IMR-90 (cell line): Measurements from ENCODE around the gene JMJD7.

Experiments used
- BHLHE40 ChIP-seq: fragments of 150-350 bp; IDR thresholded peaks from 2 replicates; pipeline ENCODE4 v1.6.1; 2016; ENCODE audit warnings: mild to moderate bottlenecking, low read depth, low read length
- CEBPB ChIP-seq: IDR thresholded peaks from 2 replicates; pipeline ENCODE4 v1.6.1; 2012; ENCODE audit warnings: low read depth, low read length, improper control_type of control experiment
- CHD1 ChIP-seq: IDR thresholded peaks from 2 replicates; pipeline ENCODE4 v1.6.1; 2012; ENCODE audit warnings: low read depth, low read length, improper control_type of control experiment
- ELK1 ChIP-seq: fragments of 150-350 bp; IDR thresholded peaks from 2 replicates; pipeline ENCODE4 v1.6.1; 2016; ENCODE audit warnings: low read depth, mild to moderate bottlenecking, low read length, moderate library complexity, borderline replicate concordance
- MAFK ChIP-seq: IDR thresholded peaks from 2 replicates; pipeline ENCODE4 v1.6.1; 2012; ENCODE audit warnings: low read depth, low read length, improper control_type of control experiment
- MAZ ChIP-seq: IDR thresholded peaks from 2 replicates; pipeline ENCODE4 v1.6.1; 2012; ENCODE audit warnings: low read depth, mild to moderate bottlenecking, low read length, improper control_type of control experiment, moderate library complexity, borderline replicate concordance
- MXI1 ChIP-seq: IDR thresholded peaks from 2 replicates; pipeline ENCODE4 v1.6.1; 2012; ENCODE audit warnings: low read depth, mild to moderate bottlenecking, low read length, moderate library complexity, borderline replicate concordance
- NFE2L2 ChIP-seq: fragments of 150-350 bp; IDR thresholded peaks from 2 replicates; pipeline ENCODE4 v1.6.1; 2016; ENCODE audit warnings: low read depth, mild to moderate bottlenecking, low read length
- POLR2A ChIP-seq: IDR thresholded peaks from 2 replicates; pipeline ENCODE4 v1.6.1; 2012; ENCODE audit warnings: mild to moderate bottlenecking, low read depth, low read length
- RAD21 ChIP-seq: IDR thresholded peaks from 2 replicates; pipeline ENCODE4 v1.6.1; 2012; ENCODE audit warnings: low read length, improper control_type of control experiment
- RFX5 ChIP-seq: IDR thresholded peaks from 2 replicates; pipeline ENCODE4 v1.8.0; 2012; ENCODE audit warnings: low read depth, mild to moderate bottlenecking, low read length, moderate library complexity
- SMC3 ChIP-seq: fragments of 150-350 bp; IDR thresholded peaks from 2 replicates; pipeline ENCODE4 v1.6.1; 2016; ENCODE audit warnings: low read depth, mild to moderate bottlenecking, antibody characterized with exemption, low read length, moderate library complexity
- TF ChIP-seq, protein P1 (sequence below): conservative IDR thresholded peaks from 2 replicates; pipeline ENCODE4 v1.5.1; 2012; ENCODE audit warnings: mild to moderate bottlenecking, low read depth, low read length, improper control_type of control experiment
- TF ChIP-seq, protein P2 (sequence below): fragments of 150-350 bp; IDR thresholded peaks from 2 replicates; pipeline ENCODE4 v1.6.1; 2017; ENCODE audit warnings: mild to moderate bottlenecking, antibody characterized with exemption, low read length, low read depth

DNA sequence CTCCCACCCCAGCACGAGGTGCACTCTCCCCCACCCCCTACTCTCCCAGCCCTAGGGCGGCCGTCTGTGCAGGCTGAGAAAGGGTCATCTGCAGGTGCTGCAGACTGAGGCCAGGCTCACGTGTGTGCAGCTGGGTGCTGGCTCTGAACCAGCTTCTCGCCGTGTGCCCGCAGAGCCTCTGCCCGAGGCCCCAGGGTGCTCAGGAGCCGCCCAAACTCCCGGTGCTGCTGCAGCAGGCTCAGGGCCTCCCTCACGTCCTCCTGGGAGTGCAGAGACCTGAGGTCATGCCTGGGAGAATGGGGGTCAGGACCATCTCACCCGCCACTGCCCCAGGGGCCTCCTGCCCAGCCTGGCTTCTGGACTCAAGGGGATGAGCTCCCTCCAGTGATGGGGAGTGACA, 48.8 kb downstream of the JMJD7 start:
- TF ChIP-seq MAFK: no peak
- TF ChIP-seq, protein P1, sequence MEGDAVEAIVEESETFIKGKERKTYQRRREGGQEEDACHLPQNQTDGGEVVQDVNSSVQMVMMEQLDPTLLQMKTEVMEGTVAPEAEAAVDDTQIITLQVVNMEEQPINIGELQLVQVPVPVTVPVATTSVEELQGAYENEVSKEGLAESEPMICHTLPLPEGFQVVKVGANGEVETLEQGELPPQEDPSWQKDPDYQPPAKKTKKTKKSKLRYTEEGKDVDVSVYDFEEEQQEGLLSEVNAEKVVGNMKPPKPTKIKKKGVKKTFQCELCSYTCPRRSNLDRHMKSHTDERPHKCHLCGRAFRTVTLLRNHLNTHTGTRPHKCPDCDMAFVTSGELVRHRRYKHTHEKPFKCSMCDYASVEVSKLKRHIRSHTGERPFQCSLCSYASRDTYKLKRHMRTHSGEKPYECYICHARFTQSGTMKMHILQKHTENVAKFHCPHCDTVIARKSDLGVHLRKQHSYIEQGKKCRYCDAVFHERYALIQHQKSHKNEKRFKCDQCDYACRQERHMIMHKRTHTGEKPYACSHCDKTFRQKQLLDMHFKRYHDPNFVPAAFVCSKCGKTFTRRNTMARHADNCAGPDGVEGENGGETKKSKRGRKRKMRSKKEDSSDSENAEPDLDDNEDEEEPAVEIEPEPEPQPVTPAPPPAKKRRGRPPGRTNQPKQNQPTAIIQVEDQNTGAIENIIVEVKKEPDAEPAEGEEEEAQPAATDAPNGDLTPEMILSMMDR: no peak
- TF ChIP-seq, protein P2, sequence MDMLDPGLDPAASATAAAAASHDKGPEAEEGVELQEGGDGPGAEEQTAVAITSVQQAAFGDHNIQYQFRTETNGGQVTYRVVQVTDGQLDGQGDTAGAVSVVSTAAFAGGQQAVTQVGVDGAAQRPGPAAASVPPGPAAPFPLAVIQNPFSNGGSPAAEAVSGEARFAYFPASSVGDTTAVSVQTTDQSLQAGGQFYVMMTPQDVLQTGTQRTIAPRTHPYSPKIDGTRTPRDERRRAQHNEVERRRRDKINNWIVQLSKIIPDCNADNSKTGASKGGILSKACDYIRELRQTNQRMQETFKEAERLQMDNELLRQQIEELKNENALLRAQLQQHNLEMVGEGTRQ: no peak
- no peak for TF ChIP-seq POLR2A
- no peak for TF ChIP-seq SMC3
- no peak for TF ChIP-seq CEBPB
- TF ChIP-seq MXI1: no peak
- TF ChIP-seq CHD1: no peak
- no peak for TF ChIP-seq RFX5
- no peak for TF ChIP-seq MAZ
- TF ChIP-seq BHLHE40: no peak
- TF ChIP-seq RAD21: no peak
- TF ChIP-seq ELK1: no peak
- no peak for TF ChIP-seq NFE2L2
